GM12878 (cell line): ENCODE data around the gene C1QTNF1. TPM values are rescaled to one million over a fixed set of nuclear protein-coding genes. Genes with fewer than 3 reads are reported as not detected.

Experiments
- ATAC-seq: fragments of 200-7000 bp; cut with Tn5 transposase; 3 replicates; pipeline ENCODE4 v1.9.1; 2020; ENCODE audit warnings: mild to moderate bottlenecking, moderate library complexity
- BruUV-seq: library from RNA; stranded (reverse); fragments of 400-500 nt; replicated peaks from 2 replicates; lab custom pipeline; 2021; lab: Mats Ljungman, UMichigan
- CTCF ChIA-PET: fragments of 300-600 bp; sonication (Branson Sonifier 250); formaldehyde crosslinking; extraction: SDS; loops from one replicate; lab custom pipeline; 2021; ENCODE audit warnings: inconsistent platforms; lab: Yijun Ruan, JAX
- POLR2A ChIA-PET: fragments of 350-600 bp; formaldehyde crosslinking; extraction: SDS; loops from one replicate; lab custom pipeline; 2021; ENCODE audit warnings: inconsistent platforms; lab: Charles Lee
- RAD21 ChIA-PET: fragments of 300-600 bp; sonication (Branson Sonifier 250); formaldehyde crosslinking; loops from one replicate; lab custom pipeline; 2023; ENCODE audit warnings: antibody characterized with exemption; ENCODE audit not compliant: unreplicated experiment; lab: Charles Lee
- SMC1A ChIA-PET: fragments of 300-600 bp; sonication (Branson Sonifier 250); formaldehyde crosslinking; loops from one replicate; lab custom pipeline; 2023; ENCODE audit not compliant: unreplicated experiment, uncharacterized antibody; lab: Charles Lee
- DNase-seq: peaks from one replicate; pipeline ENCODE4 v3.0.0-alpha.2; 2011; ENCODE audit warnings: low read depth, low spot score
- FAIRE-seq: peaks from 3 replicates; lab custom pipeline; 2011; peaks lifted over from hg19 to GRCh38; lab: Jason Lieb, UNC
- H2AFZ ChIP-seq: 2 replicates; pipeline ENCODE4 v1.6.0; 2011; ENCODE audit warnings: low read depth, low read length, control low read depth; ENCODE audit not compliant: control insufficient read depth
- H3K27ac ChIP-seq: 2 replicates; pipeline ENCODE4 v1.5.1; 2011; ENCODE audit warnings: control low read depth; ENCODE audit not compliant: control insufficient read depth, insufficient read depth
- H3K27me3 ChIP-seq, 2 experiments: replicated peaks in 1 of 2; 2 replicates each; pipeline versions ENCODE4 v1.6.0 to v1.6.1; 2011; ENCODE audit warnings: low read length in 1 of 2; ENCODE audit not compliant: control insufficient read depth in 2 of 2, insufficient read depth in 2 of 2
- H3K36me3 ChIP-seq, 2 experiments: 2 replicates each; pipeline ENCODE4 v1.5.1; 2011; ENCODE audit warnings: low read length in 1 of 2; ENCODE audit not compliant: control insufficient read depth in 2 of 2, insufficient read depth in 2 of 2
- H3K4me1 ChIP-seq: 2 replicates; pipeline ENCODE4 v1.6.1; 2011; ENCODE audit warnings: mild to moderate bottlenecking, low read length, moderate library complexity, mixed read lengths; ENCODE audit not compliant: control insufficient read depth, insufficient read depth
- H3K4me2 ChIP-seq: 2 replicates; pipeline ENCODE4 v1.6.0; 2011; ENCODE audit warnings: control low read depth; ENCODE audit not compliant: control insufficient read depth, insufficient read depth
- H3K4me3 ChIP-seq: fragments of 200-600 bp; sonication (generic); 2 replicates; pipeline ENCODE4 v1.5.1; 2016
- H3K79me2 ChIP-seq: 2 replicates; pipeline ENCODE4 v1.6.0; 2011; ENCODE audit warnings: low read length; ENCODE audit not compliant: control insufficient read depth, insufficient read depth
- H3K9ac ChIP-seq: 2 replicates; pipeline ENCODE4 v1.8.0; 2011; ENCODE audit warnings: low read length, control low read depth, mixed read lengths; ENCODE audit not compliant: control insufficient read depth, insufficient read depth
- H3K9me3 ChIP-seq: replicated peaks from 3 replicates; pipeline ENCODE4 v1.5.1; 2011; ENCODE audit warnings: mild to moderate bottlenecking, low read length; ENCODE audit not compliant: control insufficient read depth, insufficient read depth
- H4K20me1 ChIP-seq: 2 replicates; pipeline ENCODE4 v1.6.0; 2011; ENCODE audit not compliant: control insufficient read depth, insufficient read depth
- CBX3 ChIP-seq: fragments of 200-600 bp; sonication (generic); IDR thresholded peaks from 2 replicates; pipeline ENCODE4 v1.6.1; 2016; ENCODE audit warnings: low read depth, borderline replicate concordance
- CEBPB ChIP-seq, 2 experiments: fragments of 150-350 bp in 1 of 2; IDR thresholded peaks; 2 replicates each; pipeline ENCODE4 v1.6.1; 2012 to 2014; ENCODE audit warnings: low read depth in 2 of 2, low read length in 2 of 2, borderline replicate concordance in 1 of 2, inconsistent platforms in 1 of 2
- CHD4 ChIP-seq: fragments of 200-600 bp; sonication (generic); IDR thresholded peaks from 2 replicates; pipeline ENCODE4 v1.6.1; 2016; ENCODE audit warnings: mild to moderate bottlenecking
- ETV6 ChIP-seq, 2 experiments: fragments of 450-650 bp in 1 of 2; IDR thresholded peaks in 1 of 2; conservative IDR thresholded peaks in 1 of 2; 2 replicates each; pipeline ENCODE4 v1.6.1; 2014; ENCODE audit warnings: antibody characterized with exemption in 1 of 2, borderline replicate concordance in 1 of 2, low read depth in 1 of 2, mild to moderate bottlenecking in 1 of 2, moderate library complexity in 1 of 2
- MTA2 ChIP-seq: fragments of 450-650 bp; IDR thresholded peaks from 2 replicates; pipeline ENCODE4 v1.6.1; 2016; ENCODE audit warnings: low read depth, mild to moderate bottlenecking, moderate library complexity
- MTA3 ChIP-seq: IDR thresholded peaks from 2 replicates; pipeline ENCODE4 v1.6.1; 2012; ENCODE audit warnings: low read length, inconsistent platforms, borderline replicate concordance
- SIN3A ChIP-seq: IDR thresholded peaks from 2 replicates; pipeline ENCODE4 v1.6.1; 2012; ENCODE audit warnings: low read depth, low read length, improper control_type of control experiment
- SRF ChIP-seq, 2 experiments: IDR thresholded peaks; 2 replicates each; pipeline ENCODE4 v1.6.1; 2011; ENCODE audit warnings: low read depth in 2 of 2, low read length in 2 of 2, mild to moderate bottlenecking in 1 of 2, moderate library complexity in 1 of 2
- SUPT20H ChIP-seq: IDR thresholded peaks from 2 replicates; pipeline ENCODE4 v1.6.1; 2011; ENCODE audit warnings: low read depth, mild to moderate bottlenecking, low read length, moderate library complexity, borderline replicate concordance; ENCODE audit not compliant: control insufficient read depth
- TAF1 ChIP-seq: IDR thresholded peaks from 2 replicates; pipeline ENCODE4 v1.6.1; 2011; ENCODE audit warnings: mild to moderate bottlenecking, low read depth, low read length, borderline replicate concordance
- TCF3 ChIP-seq: IDR thresholded peaks from 2 replicates; pipeline ENCODE4 v1.6.1; 2012; ENCODE audit warnings: low read depth, mild to moderate bottlenecking, low read length, borderline replicate concordance; ENCODE audit not compliant: insufficient read depth
- USF2 ChIP-seq: IDR thresholded peaks from 2 replicates; pipeline ENCODE4 v1.6.1; 2011; ENCODE audit warnings: low read depth, low read length, improper control_type of control experiment, borderline replicate concordance
- WRNIP1 ChIP-seq: IDR thresholded peaks from 2 replicates; pipeline ENCODE4 v1.6.1; 2011; ENCODE audit warnings: low read depth, low read length, improper control_type of control experiment, borderline replicate concordance
- ZNF217 ChIP-seq: fragments of 450-650 bp; IDR thresholded peaks from 2 replicates; pipeline ENCODE4 v1.6.1; 2017; ENCODE audit warnings: antibody characterized with exemption, mild to moderate bottlenecking
- ZNF24 ChIP-seq: fragments of 450-650 bp; IDR thresholded peaks from 2 replicates; pipeline ENCODE4 v1.6.1; 2017; ENCODE audit warnings: antibody characterized with exemption, mild to moderate bottlenecking
- ZNF384 ChIP-seq: IDR thresholded peaks from 2 replicates; pipeline ENCODE4 v1.6.1; 2012; ENCODE audit warnings: low read depth, mild to moderate bottlenecking, low read length, improper control_type of control experiment, borderline replicate concordance
- WGBS: methylation state at CpG from one replicate; pipeline ENCODE4 v1.1.6; 2016; ENCODE audit warnings: low lambda C conversion rate; ENCODE audit not compliant: insufficient replicate concordance, insufficient coverage; ENCODE audit errors: missing lambda C conversion rate; 5-methylcytosine and 5-hydroxymethylcytosine counted together
- in situ Hi-C: fragments of 300-500 bp; cut with MboI; formaldehyde crosslinking; loops from 9 replicates; pipeline ENCODE4 v1.14.3; 2018; ENCODE audit warnings: mixed read lengths
- intact Hi-C: fragments of 100-400 bp; cut with micrococcal nuclease; formaldehyde crosslinking; loops from one replicate; pipeline ENCODE4 v1.14.2; 2022; ENCODE audit not compliant: unreplicated experiment
- polyA plus RNA-seq, 11 experiments: library from polyadenylated mRNA; depleted of rRNA in 4 of 11; unstranded in 6 of 11; stranded (reverse) in 5 of 11; fragments of >200 nt; fragmentation: Nextera tagmentation in 4 of 11; fragmentation: Illumina TruSeq in 1 of 11; extraction: Ambion mirVana in 4 of 11; extraction: Trizol in 1 of 11; gene quantifications; 1 replicate in 1 of 11; 2 replicates in 10 of 11; pipeline versions ENCODE4 v1.2.1 to v1.2.3, GENCODE V29; 2011 to 2016; ENCODE audit warnings: inconsistent platforms in 2 of 11, missing spikeins in 2 of 11, low read depth in 1 of 11
- total RNA-seq, 4 experiments: library from RNA; depleted of rRNA in 3 of 4; stranded (reverse); fragments of >200 nt in 3 of 4; fragmentation: Illumina TruSeq in 1 of 4; extraction: Trizol in 1 of 4; gene quantifications; 2 replicates each; pipeline versions ENCODE4 v1.2.1 to v1.2.3, GENCODE V29; 2013 to 2021

The C1QTNF1 gene
- total and polyA plus RNA-seq, 10 of the 15 experiments (the other 5 are each of a cell fraction or from before 2014, with no cell fraction given) = 0.05 to 1.1 (median 0.15) TPM; not detected in 4

GRCh38 chr17:79088247-79088996 is 64.5 kb downstream of the C1QTNF1 start:
- in situ Hi-C loops = no loop called here
- ChIA-PET SMC1A (interaction anchor here (0.7 to 1.5 kb wide), 4 partner anchors 179 to 304 kb away, joined by 3 to 5 read pairs (median 3); no protein-coding TSS in a partner anchor), CTCF (interaction anchor here (0.9 to 3.6 kb wide), 11 partner anchors 14 to 525 kb away, joined by 3 to 59 read pairs (median 6); partner anchors contain the start of gene ENGASE), POLR2A (no interaction called here), RAD21 (interaction anchor here (0.9 to 5.5 kb wide), 3 partner anchors 300 to 312 kb away, joined by 3 to 41 read pairs (median 3); no protein-coding TSS in a partner anchor)
- BruUV-seq = no TSS peak
- 77% methylated on average over 26 of the region's 26 CpGs for WGBS
- H3K9me3 ChIP-seq = no peaks in the 10 kb centered on the region
- DNase-seq (no peak), FAIRE-seq (no peak), ATAC-seq (no peak)
- H3K4me2 ChIP-seq = no peak overlapping the region
- H3K4me1 ChIP-seq = no peaks in the 10 kb centered on the region
- H3K27ac ChIP-seq = no peak overlapping the region
- peaks cover 0 to 4% of the 10 kb centered on the region in 2 experiments; a peak in 2 of 4 replicates for H3K36me3 ChIP-seq
- no peaks in the 10 kb centered on the region for H3K79me2 ChIP-seq
- no peaks in the 10 kb centered on the region for H3K27me3 ChIP-seq
- H4K20me1 ChIP-seq = no peaks in the 10 kb centered on the region
- no peak overlapping the region for H2AFZ ChIP-seq
- no peak overlapping the region for H3K4me3 ChIP-seq
- intact Hi-C loops = no loop called here
- H3K9ac ChIP-seq = no peak overlapping the region
- TF ChIP-seq ETV6 (conservative IDR thresholded peaks at IDR 0.05 in 1 of 2, IDR thresholded peaks at IDR 0.05 in 1 of 2; ENCODE audit: borderline replicate concordance in 1 of 2, low read depth in 1 of 2) (no peak), WRNIP1 (no peak), MTA3 (no peak), SUPT20H (no peak), TAF1 (no peak), ZNF24 (no peak), SRF (IDR thresholded peaks at IDR 0.05; ENCODE audit: low read depth in 2 of 2, low read length in 2 of 2) (no peak), TCF3 (no peak), ZNF217 (no peak), ZNF384 (no peak), MTA2 (no peak), USF2 (no peak), SIN3A (no peak), CEBPB (IDR thresholded peaks at IDR 0.05; ENCODE audit: borderline replicate concordance in 1 of 2, low read depth in 2 of 2, low read length in 2 of 2) (no peak), CBX3 (no peak), CHD4 (no peak)
